Nephron progenitor cell (in vitro differentiated cells): ENCODE measurements around the gene GPC3.

ENCODE experiments used
- DNase-seq: peaks from one replicate; pipeline ENCODE4 v3.0.0; 2021
- H3K27ac Mint-ChIP-seq: 2 replicates; pipeline ENCODE4 v1.8.0; 2021; ENCODE audit warnings: mild to moderate bottlenecking, moderate library complexity, mixed read lengths
- H3K27me3 Mint-ChIP-seq: 2 replicates; pipeline ENCODE4 v1.8.0; 2021; ENCODE audit warnings: mild to moderate bottlenecking, low read depth, mixed read lengths; ENCODE audit not compliant: poor library complexity
- H3K36me3 Mint-ChIP-seq: 2 replicates; pipeline ENCODE4 v1.8.0; 2021; ENCODE audit warnings: low read depth, mixed read lengths
- H3K4me1 Mint-ChIP-seq: 2 replicates; pipeline ENCODE4 v1.8.0; 2021; ENCODE audit warnings: mixed read lengths
- H3K4me3 Mint-ChIP-seq: 2 replicates; pipeline ENCODE4 v1.8.0; 2021; ENCODE audit warnings: mild to moderate bottlenecking, moderate library complexity, mixed read lengths
- H3K9me3 Mint-ChIP-seq: 2 replicates; pipeline ENCODE4 v1.8.0; 2021; ENCODE audit warnings: mild to moderate bottlenecking, moderate library complexity, mixed read lengths
- TF ChIP-seq, protein P1 (sequence below): fragments of 200-600 bp; sonication (generic); IDR thresholded peaks from 2 replicates; pipeline ENCODE4 v1.5.0; 2021; ENCODE audit warnings: antibody characterized with exemption

Gene GPC3

GRCh38 chrX:134000260-134001245 lies 15.2 kb upstream of the GPC3 start:
- Mint-ChIP-seq H3K27me3 (no peaks in the 10 kb centered on the region), H3K27ac (no peak overlapping the region), H3K4me1 (peaks cover 69% of the 10 kb centered on the region), H3K4me3 (no peak overlapping the region), H3K9me3 (no peaks in the 10 kb centered on the region), H3K36me3 (no peaks in the 10 kb centered on the region)
- TF ChIP-seq, protein P1, sequence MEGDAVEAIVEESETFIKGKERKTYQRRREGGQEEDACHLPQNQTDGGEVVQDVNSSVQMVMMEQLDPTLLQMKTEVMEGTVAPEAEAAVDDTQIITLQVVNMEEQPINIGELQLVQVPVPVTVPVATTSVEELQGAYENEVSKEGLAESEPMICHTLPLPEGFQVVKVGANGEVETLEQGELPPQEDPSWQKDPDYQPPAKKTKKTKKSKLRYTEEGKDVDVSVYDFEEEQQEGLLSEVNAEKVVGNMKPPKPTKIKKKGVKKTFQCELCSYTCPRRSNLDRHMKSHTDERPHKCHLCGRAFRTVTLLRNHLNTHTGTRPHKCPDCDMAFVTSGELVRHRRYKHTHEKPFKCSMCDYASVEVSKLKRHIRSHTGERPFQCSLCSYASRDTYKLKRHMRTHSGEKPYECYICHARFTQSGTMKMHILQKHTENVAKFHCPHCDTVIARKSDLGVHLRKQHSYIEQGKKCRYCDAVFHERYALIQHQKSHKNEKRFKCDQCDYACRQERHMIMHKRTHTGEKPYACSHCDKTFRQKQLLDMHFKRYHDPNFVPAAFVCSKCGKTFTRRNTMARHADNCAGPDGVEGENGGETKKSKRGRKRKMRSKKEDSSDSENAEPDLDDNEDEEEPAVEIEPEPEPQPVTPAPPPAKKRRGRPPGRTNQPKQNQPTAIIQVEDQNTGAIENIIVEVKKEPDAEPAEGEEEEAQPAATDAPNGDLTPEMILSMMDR = no peak
- DNase-seq = no peak

GRCh38 chrX:133999031-133999705 lies 13.8 kb upstream of the GPC3 start:
- DNase-seq = peak; percentile 11
- Mint-ChIP-seq H3K4me1 (peaks cover 68% of the 10 kb centered on the region), H3K4me3 (no peak overlapping the region), H3K36me3 (no peaks in the 10 kb centered on the region), H3K27ac (peak overlapping the region; percentile 97), H3K27me3 (no peaks in the 10 kb centered on the region), H3K9me3 (no peaks in the 10 kb centered on the region)
- TF ChIP-seq, protein P1 = no peak

GRCh38 chrX:133995759-133996158 lies 10.4 kb upstream of the GPC3 start:
- Mint-ChIP-seq H3K4me3 (no peak overlapping the region), H3K27me3 (no peaks in the 10 kb centered on the region), H3K9me3 (no peaks in the 10 kb centered on the region), H3K4me1 (peaks cover 69% of the 10 kb centered on the region), H3K36me3 (no peaks in the 10 kb centered on the region), H3K27ac (no peak overlapping the region)
- DNase-seq = no peak
- TF ChIP-seq, protein P1 = no peak

DNA sequence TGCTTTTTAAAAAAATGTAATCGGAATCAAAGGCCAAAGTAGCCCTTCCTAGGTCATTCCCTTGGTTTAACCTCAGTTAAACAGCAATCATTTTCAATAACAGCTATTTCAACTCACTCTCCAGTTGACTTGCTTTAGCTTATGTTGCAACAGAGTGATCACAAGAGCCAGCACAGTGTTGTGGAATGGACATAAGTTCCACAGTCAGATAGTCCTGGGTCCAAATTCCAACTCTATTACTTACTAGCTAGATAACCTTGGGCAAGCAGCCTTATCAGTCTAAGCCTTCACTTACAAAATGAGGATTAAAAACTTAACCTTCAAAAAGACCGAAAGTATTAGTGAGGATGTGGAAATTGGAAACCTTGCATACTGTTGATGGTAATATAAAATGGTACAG lies 9.2 kb upstream of the GPC3 start:
- Mint-ChIP-seq H3K27ac (no peak overlapping the region), H3K4me3 (no peak overlapping the region), H3K9me3 (no peaks in the 10 kb centered on the region), H3K36me3 (no peaks in the 10 kb centered on the region), H3K27me3 (no peaks in the 10 kb centered on the region), H3K4me1 (peaks cover 70% of the 10 kb centered on the region)
- DNase-seq = no peak
- TF ChIP-seq, protein P1 = no peak

DNA sequence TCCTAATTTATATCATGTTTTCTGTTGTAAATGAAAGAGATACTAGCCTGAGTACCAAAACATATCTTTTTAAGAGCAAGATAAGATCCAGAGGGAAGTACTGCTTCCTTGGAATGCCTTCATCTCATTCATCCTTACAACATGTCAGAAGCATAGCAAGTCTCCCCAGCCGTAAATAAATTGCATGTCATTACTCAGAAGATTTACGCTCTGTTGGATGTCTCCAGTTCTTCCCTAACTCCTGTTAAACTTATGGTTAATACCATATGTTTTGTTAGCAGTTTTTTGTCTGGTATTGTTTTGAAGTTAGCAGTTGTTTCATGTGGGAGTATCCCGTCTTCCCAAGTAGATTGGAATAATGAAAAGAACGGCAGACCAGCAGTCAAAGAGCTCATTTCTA lies 7.5 kb upstream of the GPC3 start:
- Mint-ChIP-seq H3K9me3 (no peaks in the 10 kb centered on the region), H3K4me3 (no peak overlapping the region), H3K27ac (peak overlapping the region; percentile 52), H3K4me1 (peaks cover 70% of the 10 kb centered on the region), H3K36me3 (no peaks in the 10 kb centered on the region), H3K27me3 (no peaks in the 10 kb centered on the region)
- TF ChIP-seq, protein P1 = no peak
- no peak for DNase-seq
